HEK293 (cell line): ENCODE results near the gene FBXO3.

Source experiments
- CTCF ChIA-PET: fragments of 350-600 bp; formaldehyde crosslinking; extraction: SDS; loops from one replicate; lab custom pipeline; 2021; ENCODE audit warnings: antibody characterized with exemption; lab: Yijun Ruan, JAX
- POLR2A ChIA-PET: fragments of 300-600 bp; formaldehyde crosslinking; extraction: SDS; loops from one replicate; lab custom pipeline; 2020; ENCODE audit warnings: antibody characterized with exemption, inconsistent platforms; lab: Yijun Ruan, JAX
- H3K27ac ChIP-seq: fragments of 200-500 bp; sonication (Bioruptor generic); 2 replicates; pipeline ENCODE4 v1.5.1; 2014; ENCODE audit warnings: low read depth, low read length, control low read depth, inconsistent platforms; ENCODE audit errors: extremely low read depth
- H3K36me3 ChIP-seq, 2 experiments: fragments of 200-500 bp in 1 of 2; sonication (Bioruptor generic) in 1 of 2; 1 replicate in 1 of 2; 2 replicates in 1 of 2; pipeline ENCODE4 v1.5.1; 2014 to 2017; ENCODE audit warnings: inconsistent platforms in 2 of 2, low read length in 2 of 2; ENCODE audit not compliant: control insufficient read depth in 2 of 2, insufficient read depth in 1 of 2
- H3K4me1 ChIP-seq: fragments of 200-500 bp; sonication (Bioruptor generic); 2 replicates; pipeline ENCODE4 v1.5.1; 2014; ENCODE audit warnings: mild to moderate bottlenecking, low read length, inconsistent platforms; ENCODE audit not compliant: control insufficient read depth, insufficient read depth
- H3K4me3 ChIP-seq: 2 replicates; pipeline ENCODE4 v1.5.1; 2011; ENCODE audit warnings: low read depth, mild to moderate bottlenecking, control low read depth, low read length, moderate library complexity
- H3K9me3 ChIP-seq: fragments of 200-500 bp; sonication (Bioruptor generic); 2 replicates; pipeline ENCODE4 v1.5.1; 2014; ENCODE audit warnings: low read depth, low read length, inconsistent platforms; ENCODE audit not compliant: control insufficient read depth, insufficient read depth
- ATF2 ChIP-seq: fragments of 450-650 bp; formaldehyde crosslinking; IDR thresholded peaks from 2 replicates; pipeline ENCODE4 v1.5.1; 2016; ENCODE audit warnings: missing biosample characterization, missing genetic modification characterization, low read depth
- BCL6B ChIP-seq: fragments of 450-650 bp; formaldehyde crosslinking; IDR thresholded peaks from 2 replicates; pipeline ENCODE4 v1.5.1; 2017; ENCODE audit warnings: missing biosample characterization, missing genetic modification characterization
- GLI4 ChIP-seq: fragments of 450-650 bp; formaldehyde crosslinking; IDR thresholded peaks from 2 replicates; pipeline ENCODE4 v1.5.1; 2016; ENCODE audit warnings: missing biosample characterization, missing genetic modification characterization
- MYNN ChIP-seq: fragments of 450-650 bp; formaldehyde crosslinking; IDR thresholded peaks from 2 replicates; pipeline ENCODE4 v1.5.1; 2016; ENCODE audit warnings: missing biosample characterization, missing genetic modification characterization, borderline replicate concordance
- OSR2 ChIP-seq: fragments of 450-650 bp; formaldehyde crosslinking; IDR thresholded peaks from 2 replicates; pipeline ENCODE4 v1.5.1; 2016; ENCODE audit warnings: missing biosample characterization, missing genetic modification characterization
- PATZ1 ChIP-seq: fragments of 450-650 bp; formaldehyde crosslinking; IDR thresholded peaks from 2 replicates; pipeline ENCODE4 v1.5.1; 2016; ENCODE audit warnings: missing biosample characterization, missing genetic modification characterization
- PBX3 ChIP-seq: sonication (generic); formaldehyde crosslinking; IDR thresholded peaks from 2 replicates; pipeline ENCODE4 v1.8.1; 2022; ENCODE audit warnings: mild to moderate bottlenecking, moderate library complexity, missing genetic modification reagents
- PRDM10 ChIP-seq: fragments of 450-650 bp; formaldehyde crosslinking; IDR thresholded peaks from 2 replicates; pipeline ENCODE4 v1.5.1; 2016; ENCODE audit warnings: missing biosample characterization, missing genetic modification characterization
- ZBTB17 ChIP-seq: fragments of 450-650 bp; formaldehyde crosslinking; IDR thresholded peaks from 2 replicates; pipeline ENCODE4 v1.5.1; 2016; ENCODE audit warnings: missing biosample characterization, missing genetic modification characterization
- ZBTB20 ChIP-seq: fragments of 450-650 bp; formaldehyde crosslinking; IDR thresholded peaks from 2 replicates; pipeline ENCODE4 v1.5.1; 2016; ENCODE audit warnings: missing biosample characterization, missing genetic modification characterization
- ZBTB48 ChIP-seq: fragments of 450-650 bp; formaldehyde crosslinking; IDR thresholded peaks from 2 replicates; pipeline ENCODE4 v1.5.1; 2016; ENCODE audit warnings: missing biosample characterization, missing genetic modification characterization
- ZBTB8A ChIP-seq: fragments of 450-650 bp; formaldehyde crosslinking; IDR thresholded peaks from 2 replicates; pipeline ENCODE4 v1.5.1; 2016; ENCODE audit warnings: missing biosample characterization, missing genetic modification characterization
- ZEB2 ChIP-seq: fragments of 450-650 bp; formaldehyde crosslinking; IDR thresholded peaks from 2 replicates; pipeline ENCODE4 v1.5.1; 2016; ENCODE audit warnings: missing biosample characterization, missing genetic modification characterization
- ZNF501 ChIP-seq: fragments of 450-650 bp; formaldehyde crosslinking; IDR thresholded peaks from 2 replicates; pipeline ENCODE4 v1.5.1; 2016; ENCODE audit warnings: missing biosample characterization, missing genetic modification characterization
- ZNF560 ChIP-seq: fragments of 450-650 bp; formaldehyde crosslinking; IDR thresholded peaks from 2 replicates; pipeline ENCODE4 v1.5.1; 2017; ENCODE audit warnings: missing biosample characterization, missing genetic modification characterization, borderline replicate concordance
- ZNF600 ChIP-seq: fragments of 450-650 bp; formaldehyde crosslinking; IDR thresholded peaks from 2 replicates; pipeline ENCODE4 v1.5.1; 2016; ENCODE audit warnings: missing biosample characterization, missing genetic modification characterization
- ZNF692 ChIP-seq: fragments of 450-650 bp; formaldehyde crosslinking; IDR thresholded peaks from 2 replicates; pipeline ENCODE4 v1.5.1; 2016; ENCODE audit warnings: missing biosample characterization, missing genetic modification characterization
- ZSCAN30 ChIP-seq: fragments of 450-650 bp; IDR thresholded peaks from 2 replicates; pipeline ENCODE4 v1.5.1; 2018; ENCODE audit warnings: missing biosample characterization, mild to moderate bottlenecking, missing genetic modification characterization, moderate library complexity
- ZXDB ChIP-seq: fragments of 450-650 bp; formaldehyde crosslinking; IDR thresholded peaks from 2 replicates; pipeline ENCODE4 v1.5.1; 2016; ENCODE audit warnings: missing biosample characterization, missing genetic modification characterization

The FBXO3 gene

GRCh38 chr11:33779849-33780528, 5.7 kb upstream of the FBXO3 start (continued):
- peak; percentile 22; the same call in 1 of the 2 replicates for TF ChIP-seq PRDM10 (tag by site-specific recombination)
- no peak for TF ChIP-seq PBX3
- no peak for TF ChIP-seq MYNN (tag by site-specific recombination)
- TF ChIP-seq ZNF501 (tag by site-specific recombination): no peak
- TF ChIP-seq ZEB2 (tag by site-specific recombination): peak; percentile 21; the same call in 1 of the 2 replicates
- TF ChIP-seq ZNF600 (tag by site-specific recombination): peak; percentile 58; the same call in 1 of the 2 replicates
- 0 out of 2 replicates have a peak, but pooled peaks have one; percentile 11 for TF ChIP-seq ZBTB17
- TF ChIP-seq ATF2 (tag by site-specific recombination): peak; percentile 73; the same call in 1 of the 2 replicates
- 0 out of 2 replicates have a peak, but pooled peaks have one; percentile 26 for TF ChIP-seq PATZ1
- TF ChIP-seq, all 188 proteins: peak for 12

- no peaks in the 10 kb centered on the region for H3K36me3 ChIP-seq
- H3K4me1 ChIP-seq: peaks cover 16% of the 10 kb centered on the region
- 0 out of 2 replicates have a peak overlapping the region, but pooled peaks have one; percentile 11 for H3K27ac ChIP-seq
- no peak overlapping the region for H3K4me3 ChIP-seq
- H3K9me3 ChIP-seq: no peaks in the 10 kb centered on the region
- ChIA-PET POLR2A (interaction anchor here (1.5 kb wide), 1 partner anchor 24 kb away, joined by 7 read pairs; no protein-coding TSS in a partner anchor), CTCF (interaction anchor here (0.7 to 1.0 kb wide), 2 partner anchors 26 to 29 kb away, joined by 3 to 4 read pairs; no protein-coding TSS in a partner anchor)
- TF ChIP-seq ZSCAN30 (tag by site-specific recombination) (0 out of 2 replicates have a peak, but pooled peaks have one; percentile 35), ZBTB8A (tag by site-specific recombination) (0 out of 2 replicates have a peak, but pooled peaks have one; percentile 11), ZXDB (tag by site-specific recombination) (0 out of 2 replicates have a peak, but pooled peaks have one; percentile 14), GLI4 (no peak), PRDM10 (tag by site-specific recombination) (peak; percentile 16; the same call in 1 of the 2 replicates), ZNF692 (tag by site-specific recombination) (no peak), ZBTB20 (tag by site-specific recombination) (peak; percentile 84), ZBTB48 (tag by site-specific recombination) (peak; percentile 42; the same call in 1 of the 2 replicates), ZNF560 (no peak), OSR2 (tag by site-specific recombination) (peak; percentile 90), BCL6B (no peak)
These were observed 4.4 kb upstream of the FBXO3 start for GRCh38 chr11:33778675-33779074.
